Testis (tissue), 2 donors: ENCODE measurements around the gene CDKN1A.

Source experiments
- POLR2A ChIP-seq: fragments of 450-650 bp; IDR thresholded peaks from one replicate; pipeline ENCODE4 v1.6.1; 2017; ENCODE audit warnings: antibody characterized with exemption, mild to moderate bottlenecking, moderate library complexity
- TF ChIP-seq, protein P1 (sequence below), 3 experiments: fragments of 450-650 bp in 2 of 3; fragments of 200-600 bp in 1 of 3; sonication (generic) in 1 of 3; IDR thresholded peaks; one replicate each; pipeline ENCODE4 v1.5.1; 2016 to 2019; ENCODE audit warnings: antibody characterized with exemption in 3 of 3, mild to moderate bottlenecking in 2 of 3, moderate library complexity in 1 of 3

DNA sequence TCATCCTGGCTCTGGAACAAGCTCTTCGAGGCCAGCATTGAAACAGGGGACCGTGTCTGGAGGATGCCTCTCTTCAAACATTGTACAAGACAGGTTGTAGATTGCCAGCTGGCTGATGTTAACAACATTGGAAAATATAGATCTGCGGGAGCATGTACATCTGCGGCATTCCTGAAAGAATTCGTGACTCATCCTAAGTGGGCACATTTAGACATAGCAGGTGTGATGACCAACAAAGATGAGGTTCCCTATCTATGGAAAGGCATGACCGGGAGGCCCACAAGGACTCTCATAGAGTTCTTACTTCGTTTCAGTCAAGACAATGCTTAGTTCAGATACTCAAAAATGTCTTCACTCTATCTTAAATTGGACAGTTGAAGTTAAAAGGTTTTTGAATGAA, 3.6 kb upstream of the CDKN1A start:
- TF ChIP-seq POLR2A = no peak
- TF ChIP-seq, protein P1, sequence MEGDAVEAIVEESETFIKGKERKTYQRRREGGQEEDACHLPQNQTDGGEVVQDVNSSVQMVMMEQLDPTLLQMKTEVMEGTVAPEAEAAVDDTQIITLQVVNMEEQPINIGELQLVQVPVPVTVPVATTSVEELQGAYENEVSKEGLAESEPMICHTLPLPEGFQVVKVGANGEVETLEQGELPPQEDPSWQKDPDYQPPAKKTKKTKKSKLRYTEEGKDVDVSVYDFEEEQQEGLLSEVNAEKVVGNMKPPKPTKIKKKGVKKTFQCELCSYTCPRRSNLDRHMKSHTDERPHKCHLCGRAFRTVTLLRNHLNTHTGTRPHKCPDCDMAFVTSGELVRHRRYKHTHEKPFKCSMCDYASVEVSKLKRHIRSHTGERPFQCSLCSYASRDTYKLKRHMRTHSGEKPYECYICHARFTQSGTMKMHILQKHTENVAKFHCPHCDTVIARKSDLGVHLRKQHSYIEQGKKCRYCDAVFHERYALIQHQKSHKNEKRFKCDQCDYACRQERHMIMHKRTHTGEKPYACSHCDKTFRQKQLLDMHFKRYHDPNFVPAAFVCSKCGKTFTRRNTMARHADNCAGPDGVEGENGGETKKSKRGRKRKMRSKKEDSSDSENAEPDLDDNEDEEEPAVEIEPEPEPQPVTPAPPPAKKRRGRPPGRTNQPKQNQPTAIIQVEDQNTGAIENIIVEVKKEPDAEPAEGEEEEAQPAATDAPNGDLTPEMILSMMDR (IDR thresholded peaks at IDR 0.05) = no peak
